CD14-positive monocyte (primary cell): ENCODE results near the gene PEX26. TPM values are rescaled to one million over a fixed set of nuclear protein-coding genes. Genes with fewer than 3 reads are reported as not detected.
"Not testable (repeated sequence)": the region's sequence is repeated elsewhere in the genome, so short reads cannot be mapped to it uniquely, and the experiment has no call there.

Experiments used
- DNase-seq, 3 donors: peaks; one replicate each; pipeline ENCODE4 v3.0.0-alpha.2; 2011 to 2022
- H2AFZ ChIP-seq: 2 replicates; pipeline ENCODE4 v1.6.0; 2012; ENCODE audit warnings: mild to moderate bottlenecking, low read depth, low read length, inconsistent platforms; ENCODE audit not compliant: insufficient read depth, poor library complexity, severe bottlenecking
- H3K27ac ChIP-seq, 2 donors: 1 replicate in 1 of 2; 2 replicates in 1 of 2; pipeline ENCODE4 v1.5.1; 2012 to 2013; ENCODE audit warnings: low read length in 2 of 2, control low read depth in 1 of 2, inconsistent platforms in 1 of 2, low read depth in 1 of 2, mild to moderate bottlenecking in 1 of 2
- H3K27me3 ChIP-seq, 2 donors: one replicate each; pipeline versions ENCODE4 v1.6.0 to v1.6.1; 2011 to 2013; ENCODE audit warnings: low read length in 2 of 2; ENCODE audit not compliant: control insufficient read depth in 2 of 2, insufficient read depth in 2 of 2
- H3K36me3 ChIP-seq, 2 donors: replicated peaks in 1 of 2; 1 replicate in 1 of 2; 2 replicates in 1 of 2; pipeline versions ENCODE4 v1.5.1 to v1.6.1; 2012 to 2013; ENCODE audit warnings: low read length in 2 of 2, control low read depth in 1 of 2, inconsistent platforms in 1 of 2, mild to moderate bottlenecking in 1 of 2; ENCODE audit not compliant: insufficient read depth in 2 of 2, control insufficient read depth in 1 of 2
- H3K4me1 ChIP-seq, 2 donors: 1 replicate in 1 of 2; 2 replicates in 1 of 2; pipeline versions ENCODE4 v1.5.1 to v1.6.1; 2012 to 2013; ENCODE audit warnings: low read length in 2 of 2, control low read depth in 1 of 2, inconsistent platforms in 1 of 2, mild to moderate bottlenecking in 1 of 2, moderate library complexity in 1 of 2; ENCODE audit not compliant: insufficient read depth in 2 of 2, control insufficient read depth in 1 of 2
- H3K4me2 ChIP-seq: replicated peaks from 2 replicates; pipeline ENCODE3; 2012; ENCODE audit warnings: low read length, moderate library complexity, mild to moderate bottlenecking; ENCODE audit not compliant: poor library complexity, severe bottlenecking; ENCODE audit errors: extremely low read depth
- H3K4me3 ChIP-seq, 3 experiments: fragments of 200-600 bp in 1 of 3; sonication (generic) in 1 of 3; replicated peaks in 1 of 3; 1 replicate in 2 of 3; 2 replicates in 1 of 3; pipeline ENCODE4 v1.5.1; 2011 to 2013; ENCODE audit warnings: low read length in 3 of 3, mild to moderate bottlenecking in 3 of 3, control low read depth in 2 of 3, low read depth in 2 of 3, inconsistent platforms in 1 of 3, moderate library complexity in 1 of 3
- H3K79me2 ChIP-seq: 2 replicates; pipeline ENCODE4 v1.6.0; 2012; ENCODE audit warnings: mild to moderate bottlenecking, control low read depth, inconsistent platforms, low read length, moderate library complexity; ENCODE audit not compliant: insufficient read depth
- H3K9ac ChIP-seq: 2 replicates; pipeline ENCODE4 v1.6.0; 2017; ENCODE audit warnings: low read length, mild to moderate bottlenecking; ENCODE audit not compliant: insufficient read depth, poor library complexity, severe bottlenecking
- H3K9me3 ChIP-seq, 2 donors: replicated peaks in 1 of 2; 1 replicate in 1 of 2; 2 replicates in 1 of 2; pipeline versions ENCODE4 v1.5.1 to v1.6.1; 2012 to 2013; ENCODE audit warnings: low read length in 2 of 2, control low read depth in 1 of 2; ENCODE audit not compliant: control insufficient read depth in 1 of 2, insufficient read depth in 1 of 2
- H4K20me1 ChIP-seq: 2 replicates; pipeline ENCODE4 v1.6.0; 2012; ENCODE audit warnings: mild to moderate bottlenecking, low read length, control low read depth, moderate library complexity; ENCODE audit not compliant: insufficient read depth
- H3K27ac Mint-ChIP-seq, 7 donors: one replicate each; pipeline ENCODE4 v1.8.0; 2020; ENCODE audit warnings: mild to moderate bottlenecking in 7 of 7, mixed read lengths in 7 of 7, moderate library complexity in 6 of 7, inconsistent platforms in 2 of 7
- H3K27me3 Mint-ChIP-seq, 3 donors: one replicate each; pipeline ENCODE4 v1.8.0; 2021 to 2022; ENCODE audit warnings: low read depth in 3 of 3, mild to moderate bottlenecking in 3 of 3, mixed read lengths in 3 of 3, moderate library complexity in 3 of 3, inconsistent platforms in 1 of 3
- H3K36me3 Mint-ChIP-seq, 2 donors: one replicate each; pipeline ENCODE4 v1.8.0; 2020; ENCODE audit warnings: mixed read lengths in 2 of 2, inconsistent platforms in 1 of 2, mild to moderate bottlenecking in 1 of 2
- H3K4me1 Mint-ChIP-seq: one replicate; pipeline ENCODE4 v1.8.0; 2020; ENCODE audit warnings: mild to moderate bottlenecking, mixed read lengths
- H3K4me3 Mint-ChIP-seq, 2 donors: one replicate each; pipeline ENCODE4 v1.8.0; 2020; ENCODE audit warnings: mild to moderate bottlenecking in 2 of 2, mixed read lengths in 2 of 2, moderate library complexity in 1 of 2
- H3K9me3 Mint-ChIP-seq, 7 donors: one replicate each; pipeline ENCODE4 v1.8.0; 2020 to 2022; ENCODE audit warnings: mixed read lengths in 7 of 7, mild to moderate bottlenecking in 6 of 7, moderate library complexity in 6 of 7, inconsistent platforms in 2 of 7
- WGBS: methylation state at CpG from one replicate; pipeline ENCODE4 v1.1.5; 2013; ENCODE audit warnings: missing lambda C conversion rate; ENCODE audit not compliant: insufficient coverage; 5-methylcytosine and 5-hydroxymethylcytosine counted together
- intact Hi-C, 2 donors: fragments of 100-400 bp; cut with micrococcal nuclease; formaldehyde crosslinking; loops; one replicate each; pipeline versions ENCODE4 v1.15.0 to v1.15.1; 2023
- polyA plus RNA-seq, 3 donors: library from polyadenylated mRNA; depleted of rRNA in 1 of 3; unstranded in 2 of 3; stranded (reverse) in 1 of 3; fragments of 300-500 nt in 2 of 3; fragments of >200 nt in 1 of 3; fragmentation: Illumina TruSeq in 2 of 3; gene quantifications; 1 replicate in 2 of 3; 2 replicates in 1 of 3; pipeline ENCODE4 v1.2.3, GENCODE V29; 2012 to 2021
- TF ChIP-seq, protein P1 (sequence below): fragments of 200-600 bp; IDR thresholded peaks from one replicate; pipeline ENCODE4 v1.8.0; 2022; ENCODE audit warnings: antibody characterized with exemption, mild to moderate bottlenecking

PEX26 gene
- polyA plus RNA-seq, 3 donors, result 3.4 to 8.6 (median 3.7) TPM

DNA sequence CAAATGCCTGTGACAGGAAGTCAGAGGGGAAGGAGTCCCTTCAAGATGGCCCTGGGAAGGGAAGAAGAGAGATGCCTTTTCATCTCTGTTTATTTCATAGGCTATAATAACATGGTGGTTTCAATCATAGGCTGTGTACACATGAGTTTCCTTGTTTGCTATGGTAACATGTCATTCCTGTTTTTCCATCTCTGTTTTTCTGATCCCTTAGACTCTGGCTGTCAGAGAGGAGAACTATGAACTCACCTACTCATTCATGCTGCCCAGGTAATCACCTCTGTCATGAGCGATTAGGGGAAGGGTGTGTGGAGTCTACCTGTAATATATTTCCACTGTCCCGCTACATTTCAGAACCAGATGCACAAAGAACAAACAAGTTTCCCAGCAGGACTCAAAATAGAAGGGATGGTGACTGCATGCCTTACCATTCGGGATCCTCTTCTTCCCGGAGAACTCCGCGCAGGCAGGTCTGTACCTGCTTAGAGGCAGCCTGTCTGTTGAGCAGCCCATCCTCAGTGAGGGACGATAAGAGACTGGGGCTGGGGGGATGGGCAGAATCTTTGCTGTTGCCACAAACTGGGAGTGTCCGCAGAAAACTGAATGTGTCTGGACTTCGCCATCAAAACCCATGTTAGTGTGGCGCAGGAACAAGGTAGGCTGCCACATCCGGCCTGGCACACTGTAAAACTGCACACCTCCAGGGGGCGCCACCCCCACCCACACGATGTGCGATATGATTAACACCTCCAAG is 7.1 kb upstream of the PEX26 start:
- no peaks in the 10 kb centered on the region for H3K9me3 Mint-ChIP-seq
- DNase-seq, result no peak
- no peak overlapping the region for H3K4me3 ChIP-seq
- H3K36me3 ChIP-seq, result no peaks in the 10 kb centered on the region
- H3K27ac Mint-ChIP-seq, result no peak overlapping the region
- no peaks in the 10 kb centered on the region for H3K36me3 Mint-ChIP-seq
- no peaks in the 10 kb centered on the region for H3K4me1 ChIP-seq
- no peaks in the 10 kb centered on the region for H4K20me1 ChIP-seq
- no peak overlapping the region for H3K4me2 ChIP-seq
- H3K27me3 Mint-ChIP-seq, result peaks cover 5 to 7% (median 6%) of the 10 kb centered on the region in 3 donors
- no peak overlapping the region for H3K27ac ChIP-seq
- H3K27me3 ChIP-seq, result no peaks in the 10 kb centered on the region
- H2AFZ ChIP-seq, result no peak overlapping the region
- 92% methylated on average over 8 of the region's 14 CpGs for WGBS
- no peaks in the 10 kb centered on the region for H3K9me3 ChIP-seq
- no peak overlapping the region for H3K4me3 Mint-ChIP-seq
- peaks cover 7% of the 10 kb centered on the region for H3K4me1 Mint-ChIP-seq
- no peaks in the 10 kb centered on the region for H3K79me2 ChIP-seq
- no peak overlapping the region for H3K9ac ChIP-seq
- TF ChIP-seq, protein P1, sequence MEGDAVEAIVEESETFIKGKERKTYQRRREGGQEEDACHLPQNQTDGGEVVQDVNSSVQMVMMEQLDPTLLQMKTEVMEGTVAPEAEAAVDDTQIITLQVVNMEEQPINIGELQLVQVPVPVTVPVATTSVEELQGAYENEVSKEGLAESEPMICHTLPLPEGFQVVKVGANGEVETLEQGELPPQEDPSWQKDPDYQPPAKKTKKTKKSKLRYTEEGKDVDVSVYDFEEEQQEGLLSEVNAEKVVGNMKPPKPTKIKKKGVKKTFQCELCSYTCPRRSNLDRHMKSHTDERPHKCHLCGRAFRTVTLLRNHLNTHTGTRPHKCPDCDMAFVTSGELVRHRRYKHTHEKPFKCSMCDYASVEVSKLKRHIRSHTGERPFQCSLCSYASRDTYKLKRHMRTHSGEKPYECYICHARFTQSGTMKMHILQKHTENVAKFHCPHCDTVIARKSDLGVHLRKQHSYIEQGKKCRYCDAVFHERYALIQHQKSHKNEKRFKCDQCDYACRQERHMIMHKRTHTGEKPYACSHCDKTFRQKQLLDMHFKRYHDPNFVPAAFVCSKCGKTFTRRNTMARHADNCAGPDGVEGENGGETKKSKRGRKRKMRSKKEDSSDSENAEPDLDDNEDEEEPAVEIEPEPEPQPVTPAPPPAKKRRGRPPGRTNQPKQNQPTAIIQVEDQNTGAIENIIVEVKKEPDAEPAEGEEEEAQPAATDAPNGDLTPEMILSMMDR, result no peak
- intact Hi-C loops, result loop anchor here (10.0 kb wide), 2 partner anchors 326 to 986 kb away; partner anchors contain the start of gene IL17RA (in 1 of the 2)

DNA sequence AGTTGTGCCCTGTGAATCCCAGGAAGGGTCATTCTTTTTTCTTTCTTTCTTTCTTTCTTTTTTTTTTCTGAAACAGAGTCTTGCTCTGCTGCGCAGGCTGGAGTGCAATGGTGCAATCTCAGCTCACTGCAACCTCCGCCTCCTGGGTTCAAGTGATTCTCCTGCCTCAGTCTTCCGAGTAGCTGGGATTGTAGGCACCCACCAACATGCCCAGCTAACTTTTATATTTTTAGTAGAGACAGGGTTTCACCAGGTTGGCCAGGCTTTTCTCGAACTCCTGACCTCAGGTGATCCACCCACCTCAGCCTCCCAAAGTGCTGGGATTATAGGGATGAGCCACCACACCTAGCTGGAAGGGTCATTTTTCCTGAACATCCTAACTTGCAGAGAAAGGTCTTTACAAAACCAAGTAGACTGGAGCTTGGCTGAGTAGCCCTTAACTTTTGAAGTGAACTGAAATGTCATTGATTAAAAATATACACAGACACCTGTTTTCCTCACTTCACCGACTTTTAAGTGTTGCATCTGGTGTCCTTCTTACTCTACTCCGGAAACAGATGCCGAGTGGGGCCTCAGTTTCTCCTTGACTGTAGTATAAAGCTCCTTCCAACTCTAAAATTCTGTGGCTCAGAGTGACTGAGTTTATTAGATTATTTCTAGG is 6.4 kb upstream of the PEX26 start:
- H3K9me3 ChIP-seq, H3K79me2 ChIP-seq, H3K27ac ChIP-seq, H3K27me3 ChIP-seq, H3K4me1 Mint-ChIP-seq, H3K4me3 Mint-ChIP-seq, H3K9ac ChIP-seq, DNase-seq, H3K27ac Mint-ChIP-seq, H3K4me1 ChIP-seq, H3K4me3 ChIP-seq, H3K36me3 Mint-ChIP-seq, H4K20me1 ChIP-seq, H3K9me3 Mint-ChIP-seq, H3K27me3 Mint-ChIP-seq, H3K36me3 ChIP-seq, H3K4me2 ChIP-seq, H2AFZ ChIP-seq: not testable (repeated sequence)
- intact Hi-C loops, result loop anchor here (10.0 kb wide), 2 partner anchors 327 to 987 kb away; partner anchors contain the start of gene IL17RA (in 1 of the 2)
- WGBS, result 100% methylated on average over 2 of the region's 7 CpGs
